NCI-H2029 (cell line): ENCODE data around the gene GALNT1.
"Not testable (repeated sequence)": the region's sequence is repeated elsewhere in the genome, so short reads cannot be mapped to it uniquely, and the experiment has no call there.

Source experiments
- DNase-seq: peaks from one replicate; lab custom pipeline; 2025; lab: John Stamatoyannopoulos, UW

Gene GALNT1

DNA sequence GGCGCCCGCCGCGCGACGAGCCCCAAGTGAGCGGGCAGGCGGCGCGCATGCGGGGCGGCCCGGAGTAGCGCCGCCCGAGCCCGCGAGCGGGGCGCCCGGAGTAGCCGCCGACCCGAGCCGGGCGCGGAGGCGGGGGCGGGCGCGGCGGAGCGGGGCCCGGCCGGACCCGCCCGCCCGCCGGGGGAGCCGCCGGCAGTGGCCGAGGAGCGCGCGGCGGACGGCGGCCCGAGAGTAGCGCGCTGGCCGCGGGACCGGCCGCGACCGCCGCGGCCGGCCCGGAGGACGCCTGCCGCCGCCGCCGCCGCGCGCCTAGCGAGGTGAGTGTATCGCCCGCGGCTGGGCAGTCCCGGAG lies at the start of gene GALNT1:
GALNT1 (plus strand) TSS at position 195 of the 352 bp plus-strand sequence. CDS start 72,923 bp downstream, outside the sequence.
- no peak for DNase-seq

GRCh38 chr18:35533916-35534405 lies 47.6 kb upstream of the GALNT1 start:
- DNase-seq, result no peak

GRCh38 chr18:35535297-35535696 lies 46.2 kb upstream of the GALNT1 start:
- DNase-seq, result no peak

GRCh38 chr18:35542356-35542755 lies 39.2 kb upstream of the GALNT1 start:
- DNase-seq, result no peak

DNA sequence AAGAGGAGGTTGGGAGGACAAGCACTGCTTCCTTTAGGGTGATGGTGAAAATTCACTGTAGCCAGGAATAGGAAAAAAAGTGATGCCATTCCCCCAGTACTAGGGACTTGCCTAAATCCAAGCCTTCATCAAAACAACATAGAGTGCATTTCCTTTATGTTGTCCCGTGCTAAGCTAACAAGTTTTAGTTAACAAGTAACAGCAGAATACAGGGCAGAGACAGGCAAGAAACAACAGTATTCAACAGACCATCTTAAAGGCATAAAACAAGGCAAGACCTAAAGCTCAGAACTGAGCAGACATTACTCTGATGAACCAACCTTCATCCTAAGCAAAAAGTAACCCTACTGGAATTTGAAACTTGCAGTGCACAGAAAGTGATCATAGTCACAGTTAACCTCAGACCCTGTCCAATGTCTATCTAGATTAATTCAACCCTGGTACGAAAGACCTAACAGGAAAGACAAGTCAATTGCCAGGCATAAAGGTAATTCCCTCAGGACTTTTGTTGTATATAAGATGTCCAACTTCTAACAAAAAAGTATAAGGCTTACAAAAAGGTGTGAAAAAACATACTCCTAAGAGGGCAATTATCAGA lies 34.4 kb upstream of the GALNT1 start:
- DNase-seq, result no peak

DNA sequence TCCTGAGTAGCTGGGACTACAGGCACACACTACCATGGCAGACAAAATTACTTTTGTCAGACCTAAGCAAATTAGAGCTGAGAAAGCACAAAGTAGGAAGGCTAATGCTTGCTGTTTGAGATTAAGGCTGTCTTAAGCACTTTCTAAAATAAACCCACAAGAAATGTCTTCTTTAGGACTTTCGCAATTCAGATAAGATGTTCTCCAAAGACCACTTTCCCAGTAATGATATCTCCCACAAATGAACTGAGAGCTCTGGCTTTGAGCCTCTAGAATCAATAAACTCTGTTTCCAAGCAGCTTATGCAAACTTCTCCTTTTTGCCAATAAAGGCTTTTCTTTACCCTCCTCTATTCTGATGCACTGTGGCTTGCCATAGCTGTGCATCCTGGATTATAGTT lies 32.0 kb upstream of the GALNT1 start:
- no peak for DNase-seq

DNA sequence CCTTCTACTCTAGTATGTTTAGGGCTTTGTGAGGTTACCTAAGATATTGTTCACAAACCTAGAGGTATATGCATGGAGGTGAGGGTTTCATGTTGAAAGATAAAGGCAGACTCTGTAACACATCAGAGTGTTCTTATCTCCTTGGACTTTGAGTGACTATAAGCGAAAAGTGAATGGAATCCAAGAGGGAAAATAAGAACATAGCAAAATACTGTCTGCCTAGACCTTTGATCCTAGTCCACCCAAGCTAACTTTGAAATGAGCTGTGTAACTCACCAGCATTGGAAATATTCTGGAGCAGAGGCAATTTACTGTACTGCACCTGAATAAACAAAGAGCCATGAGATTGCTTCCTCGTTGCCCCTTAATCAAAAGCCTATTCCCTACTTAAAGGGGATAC lies 28.2 kb upstream of the GALNT1 start:
- no peak for DNase-seq

GRCh38 chr18:35555538-35555937 lies 26.0 kb upstream of the GALNT1 start:
- not testable (repeated sequence) for DNase-seq

DNA sequence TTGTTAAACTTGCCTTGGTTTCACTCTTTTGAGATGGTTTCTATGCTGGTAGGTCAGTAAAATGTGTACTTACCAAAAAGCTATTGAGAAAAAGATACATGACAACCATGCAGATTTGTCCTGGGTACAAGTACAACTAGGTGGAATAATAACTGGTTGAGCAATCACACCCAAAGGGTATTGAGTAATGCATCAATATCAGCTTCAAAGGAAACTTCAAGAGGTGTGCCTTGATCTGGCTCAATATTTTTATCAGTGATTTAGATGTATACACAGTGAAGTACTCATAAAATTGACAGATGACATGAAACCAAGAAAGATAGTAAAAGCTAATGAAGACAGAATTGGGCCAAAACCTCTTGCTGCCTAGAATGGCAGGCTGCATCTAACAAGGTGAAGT lies 21.7 kb upstream of the GALNT1 start:
- no peak for DNase-seq

DNA sequence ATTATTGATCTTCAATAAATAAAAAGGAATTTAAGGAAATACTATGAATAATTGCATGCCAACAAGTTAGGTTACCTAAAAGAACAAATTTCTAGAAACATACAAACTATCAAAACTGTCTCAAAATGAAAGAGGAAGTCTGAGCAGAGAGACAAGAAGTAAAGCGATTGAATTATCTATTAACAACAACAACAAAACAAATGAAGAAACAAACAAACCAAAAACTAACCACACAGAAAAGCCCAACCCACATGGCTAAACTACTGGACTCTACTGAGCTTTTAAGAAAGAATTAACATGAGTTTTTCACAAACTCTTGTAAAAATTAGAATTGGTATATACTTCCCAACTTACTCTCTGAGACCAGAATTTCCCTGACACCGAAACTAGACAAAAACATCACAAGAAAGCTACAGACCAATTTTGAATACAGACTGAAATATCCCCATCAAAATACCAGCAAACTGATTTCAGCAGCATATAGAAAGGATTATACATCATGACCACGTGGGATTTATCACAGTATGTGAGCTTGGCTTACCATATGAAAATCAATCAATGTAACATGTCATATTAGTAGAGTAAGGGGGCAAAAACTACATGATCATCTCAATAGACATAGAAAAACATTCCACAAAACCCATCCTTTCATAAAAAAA lies 16.6 kb upstream of the GALNT1 start:
- no peak for DNase-seq

DNA sequence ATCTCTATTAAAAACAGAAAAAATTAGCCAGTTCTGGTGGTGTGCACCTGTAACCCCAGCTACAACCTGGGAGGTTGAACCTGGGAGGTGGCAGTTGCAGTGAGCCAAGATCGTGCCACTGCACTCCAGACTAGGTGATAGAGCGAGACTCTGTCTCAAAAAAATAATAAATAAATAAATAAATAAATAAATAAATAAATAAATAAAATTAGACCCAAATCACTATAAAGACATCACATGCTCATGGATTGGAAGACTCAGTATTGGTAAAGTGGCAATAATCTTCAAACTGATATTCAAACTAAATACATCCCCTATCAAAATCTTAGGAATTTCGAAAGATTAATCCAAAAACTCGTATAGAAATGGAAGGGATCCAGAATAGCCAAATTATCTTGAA lies 15.5 kb upstream of the GALNT1 start:
- DNase-seq, result no peak

GRCh38 chr18:35570182-35570581 lies 11.4 kb upstream of the GALNT1 start:
- no peak for DNase-seq

- no peak for DNase-seq
Observed at GRCh38 chr18:35571138-35571537, 10.4 kb upstream of the GALNT1 start.

- no peak for DNase-seq
Observed at GRCh38 chr18:35572644-35573043, 8.9 kb upstream of the GALNT1 start.

- no peak for DNase-seq
Observed at GRCh38 chr18:35573531-35573930, 8.0 kb upstream of the GALNT1 start.

GRCh38 chr18:35576240-35576845 lies 5.2 kb upstream of the GALNT1 start:
- DNase-seq, result not testable (repeated sequence)

GRCh38 chr18:35577045-35577848 lies 4.3 kb upstream of the GALNT1 start:
- DNase-seq, result no peak

GRCh38 chr18:35578481-35578880 lies 3.1 kb upstream of the GALNT1 start:
- no peak for DNase-seq

- DNase-seq, result no peak
Observed at GRCh38 chr18:35578936-35579335, 2.6 kb upstream of the GALNT1 start.

GRCh38 chr18:35580701-35581539 lies 620 bp upstream of the GALNT1 start:
- peak; percentile 37 for DNase-seq

DNA sequence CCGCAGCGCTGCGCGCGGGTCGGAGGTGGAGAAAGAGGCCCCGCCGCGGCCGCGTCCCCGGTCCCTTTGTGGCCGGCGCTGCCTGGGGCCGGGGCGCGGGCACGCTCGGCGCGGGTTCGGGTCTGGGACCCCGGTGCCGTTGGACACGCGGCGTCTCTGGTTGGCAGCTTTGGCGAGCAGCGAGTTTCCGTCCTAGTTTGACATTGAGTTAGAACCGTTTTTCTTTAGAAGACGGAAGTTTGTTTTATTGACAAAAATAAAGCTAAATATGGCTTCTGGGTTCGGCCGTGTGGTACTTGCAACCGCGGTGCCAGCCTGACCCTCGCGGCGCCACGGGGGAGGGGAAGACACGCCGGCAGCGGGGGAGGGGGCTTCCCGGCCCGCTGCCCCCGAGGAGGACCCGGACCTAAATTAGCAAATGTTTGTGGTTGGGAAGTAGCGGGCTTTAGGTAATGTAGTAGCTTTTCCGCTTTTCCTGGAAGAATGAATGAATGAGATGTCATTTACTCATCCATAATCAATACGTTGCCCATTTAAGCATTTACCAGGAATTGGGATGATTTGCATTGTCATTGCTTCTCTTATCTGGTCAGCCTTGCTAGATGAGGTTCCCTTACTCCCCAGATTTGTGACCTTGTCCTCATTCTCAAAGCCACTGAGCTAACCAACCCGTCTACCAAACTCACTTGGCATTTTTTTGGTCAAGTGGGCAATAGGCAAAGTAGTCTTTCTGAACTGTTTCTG lies 530 bp downstream of the GALNT1 start:
- no peak for DNase-seq
